Spinal cord (tissue), 10 donors: ENCODE measurements around the gene GRIK4. TPM values are rescaled to one million over a fixed set of nuclear protein-coding genes. Genes with fewer than 3 reads are reported as not detected.
A peak's percentile ranks its signal among the peaks of the same experiment; 100 is the strongest.

Source experiments
- DNase-seq, 6 donors: peaks; one replicate each; pipeline versions ENCODE4 v3.0.0 to v3.0.0-alpha.2; 2013 to 2015; ENCODE audit warnings: low spot score in 6 of 6, low read depth in 4 of 6
- H3K27ac ChIP-seq: one replicate; pipeline ENCODE4 v1.5.1; 2013; ENCODE audit warnings: low read depth, low read length, control low read depth
- H3K27me3 ChIP-seq: one replicate; pipeline ENCODE4 v1.6.1; 2013; ENCODE audit warnings: low read length; ENCODE audit not compliant: control insufficient read depth, insufficient read depth
- H3K36me3 ChIP-seq: one replicate; pipeline ENCODE4 v1.6.1; 2013; ENCODE audit warnings: low read length; ENCODE audit not compliant: control insufficient read depth, insufficient read depth
- H3K4me1 ChIP-seq: one replicate; pipeline ENCODE4 v1.6.1; 2013; ENCODE audit warnings: low read length; ENCODE audit not compliant: control insufficient read depth, insufficient read depth
- H3K4me3 ChIP-seq: one replicate; pipeline ENCODE4 v1.5.1; 2013; ENCODE audit warnings: low read depth, low read length, control low read depth
- H3K9me3 ChIP-seq: one replicate; pipeline ENCODE4 v1.6.1; 2013; ENCODE audit warnings: low read length; ENCODE audit not compliant: control insufficient read depth, insufficient read depth
- WGBS: methylation state at CpG from one replicate; pipeline ENCODE4 v1.1.5; 2013; ENCODE audit warnings: missing lambda C conversion rate; ENCODE audit not compliant: insufficient coverage; 5-methylcytosine and 5-hydroxymethylcytosine counted together
- polyA plus RNA-seq, 2 donors: library from polyadenylated mRNA; unstranded; fragments of 120-200 nt; gene quantifications; one replicate each; pipeline ENCODE4 v1.2.1, GENCODE V29; 2013; ENCODE audit not compliant: insufficient read length in 2 of 2
- total RNA-seq, 2 donors: library from RNA; depleted of rRNA in 1 of 2; stranded (reverse); fragments of 120-200 nt in 1 of 2; fragments of >200 nt in 1 of 2; gene quantifications; one replicate each; pipeline versions ENCODE4 v1.2.3 to v1.2.4, GENCODE V29; 2013 to 2014
- donor health status: healthy.

GRIK4 gene
- total and polyA plus RNA-seq, 4 donors = 5.2 to 23.2 (median 12.3) TPM

DNA sequence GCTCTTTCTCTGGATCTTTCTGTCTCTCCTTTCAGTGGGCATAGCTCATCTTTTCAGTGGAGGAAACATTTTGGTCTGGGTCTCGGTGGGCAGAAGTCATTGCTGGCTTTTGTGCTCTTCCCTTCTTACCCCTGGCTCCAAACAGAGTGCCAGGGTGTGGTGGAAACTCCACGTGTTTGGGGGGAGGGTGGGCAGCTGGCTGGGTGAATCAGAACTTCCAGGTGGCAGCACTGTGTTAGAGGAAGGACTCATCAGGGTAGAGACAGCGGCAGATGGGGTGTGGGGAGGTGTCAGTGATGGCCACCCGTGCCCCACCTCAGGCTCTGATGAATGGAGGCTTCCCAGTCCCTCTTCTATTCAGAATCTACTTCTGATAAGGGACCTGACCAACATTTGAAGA is 114.0 kb downstream of the GRIK4 start:
- Histone ChIP-seq H3K4me3 (no peak overlapping the region), H3K27ac (no peak overlapping the region), H3K9me3 (no peaks in the 10 kb centered on the region), H3K36me3 (peaks cover 3% of the 10 kb centered on the region), H3K27me3 (no peaks in the 10 kb centered on the region), H3K4me1 (peaks cover 25% of the 10 kb centered on the region)
- WGBS = no CpG with 5 or more reads among the region's 4 CpGs
- DNase-seq = no peak

DNA sequence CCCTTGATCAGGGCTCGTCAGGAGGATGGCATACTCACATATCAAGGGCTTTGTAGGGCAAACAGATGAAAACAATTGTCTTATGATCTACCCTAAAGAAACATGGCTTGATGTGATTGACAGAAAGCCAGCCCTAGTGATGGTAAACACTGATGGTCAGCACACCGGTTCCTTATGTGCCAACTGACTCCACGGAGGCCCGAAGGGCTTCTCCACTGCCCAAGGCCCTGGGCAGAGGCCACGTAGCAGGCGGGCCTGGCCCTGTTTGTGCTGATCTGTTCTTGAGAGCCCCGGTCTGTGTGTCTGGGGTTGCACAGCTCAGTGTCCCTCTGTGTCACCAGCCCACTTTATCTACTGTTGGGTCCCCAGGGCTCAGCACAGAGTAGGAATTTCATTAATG is 115.2 kb downstream of the GRIK4 start:
- Histone ChIP-seq H3K27me3 (no peaks in the 10 kb centered on the region), H3K27ac (no peak overlapping the region), H3K9me3 (no peaks in the 10 kb centered on the region), H3K4me3 (no peak overlapping the region), H3K36me3 (peaks cover 3% of the 10 kb centered on the region), H3K4me1 (peaks cover 25% of the 10 kb centered on the region)
- DNase-seq = no peak
- WGBS = 97% methylated on average over 6 of the region's 7 CpGs

DNA sequence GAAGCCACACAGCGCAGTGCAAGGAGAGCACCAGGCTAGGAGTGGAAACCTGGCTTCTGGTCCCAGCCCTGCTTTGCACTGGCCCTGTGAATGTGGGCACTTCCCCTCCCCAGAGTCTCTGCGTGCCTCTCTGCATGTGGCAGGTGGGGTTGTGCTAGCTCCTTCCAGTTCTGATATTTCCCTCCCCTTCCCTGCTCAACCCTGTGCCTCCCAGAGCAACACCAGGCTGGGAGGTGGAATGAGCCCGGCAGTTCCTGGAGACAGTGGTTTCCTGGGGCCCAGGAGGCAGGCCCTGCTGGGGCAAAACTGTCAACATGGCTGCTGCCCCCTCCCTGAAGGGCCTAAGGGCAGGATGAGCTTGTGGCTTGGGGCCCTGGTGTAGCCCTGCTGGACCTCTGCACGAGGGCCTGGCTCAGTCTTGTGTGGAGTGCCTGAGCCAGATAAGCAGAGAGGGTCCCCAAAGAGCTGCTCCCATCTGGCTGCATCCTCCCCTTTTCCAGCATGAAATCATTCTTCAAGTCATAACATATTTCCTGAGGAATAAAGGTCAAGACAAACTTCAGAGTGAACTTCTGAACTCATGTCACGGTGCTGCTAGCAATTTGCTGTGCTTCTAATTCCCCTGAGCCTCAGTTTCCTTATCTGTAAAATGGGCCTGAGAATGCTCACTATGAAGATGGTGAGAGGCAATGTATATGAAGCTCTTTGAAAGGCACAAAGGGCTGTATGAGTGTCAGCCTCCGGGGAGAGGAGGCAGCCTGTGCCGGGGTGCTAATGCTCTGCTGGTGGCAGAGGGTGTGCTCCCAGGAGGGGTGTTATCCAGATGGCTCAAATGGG is 116.0 kb downstream of the GRIK4 start:
- H3K4me3 ChIP-seq = no peak overlapping the region
- WGBS = 75% methylated on average over 7 of the region's 7 CpGs
- no peaks in the 10 kb centered on the region for H3K9me3 ChIP-seq
- no peaks in the 10 kb centered on the region for H3K27me3 ChIP-seq
- H3K4me1 ChIP-seq = peaks cover 25% of the 10 kb centered on the region
- no peak for DNase-seq
- H3K36me3 ChIP-seq = peaks cover 3% of the 10 kb centered on the region
- H3K27ac ChIP-seq = no peak overlapping the region

DNA sequence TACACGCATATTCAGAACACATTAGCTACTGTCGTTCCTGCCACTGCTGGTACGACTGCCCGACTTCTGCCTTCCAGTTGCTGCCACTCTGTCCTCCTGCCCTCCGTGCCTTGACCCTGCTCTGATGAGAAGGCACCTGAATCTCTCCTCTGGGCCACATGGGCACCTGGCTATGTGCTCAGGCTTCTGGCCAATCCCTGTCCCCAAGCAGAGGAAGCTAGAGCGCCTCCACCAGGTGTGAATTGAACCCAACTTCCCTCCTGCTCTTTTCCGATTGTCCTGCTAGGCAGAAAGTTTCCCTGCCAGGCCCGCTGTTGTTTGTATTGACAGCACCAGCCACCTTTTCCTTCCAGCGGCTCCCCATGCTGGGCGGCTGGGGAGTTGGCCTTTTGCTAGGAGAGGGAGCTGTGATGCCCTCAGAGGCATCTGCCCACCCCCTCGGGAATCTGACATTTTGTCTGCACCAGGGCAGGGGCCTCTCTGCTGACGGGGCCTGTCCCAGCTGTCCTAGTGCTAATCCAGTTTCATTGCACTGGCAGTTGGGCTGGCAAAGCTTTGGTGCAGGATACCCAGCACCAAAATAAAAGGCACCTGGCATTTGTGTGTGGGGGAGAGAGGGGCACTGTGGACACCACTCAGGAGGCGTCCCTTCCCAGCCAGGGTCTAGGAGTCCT is 118.0 kb downstream of the GRIK4 start:
- peaks cover 3% of the 10 kb centered on the region for H3K36me3 ChIP-seq

DNA sequence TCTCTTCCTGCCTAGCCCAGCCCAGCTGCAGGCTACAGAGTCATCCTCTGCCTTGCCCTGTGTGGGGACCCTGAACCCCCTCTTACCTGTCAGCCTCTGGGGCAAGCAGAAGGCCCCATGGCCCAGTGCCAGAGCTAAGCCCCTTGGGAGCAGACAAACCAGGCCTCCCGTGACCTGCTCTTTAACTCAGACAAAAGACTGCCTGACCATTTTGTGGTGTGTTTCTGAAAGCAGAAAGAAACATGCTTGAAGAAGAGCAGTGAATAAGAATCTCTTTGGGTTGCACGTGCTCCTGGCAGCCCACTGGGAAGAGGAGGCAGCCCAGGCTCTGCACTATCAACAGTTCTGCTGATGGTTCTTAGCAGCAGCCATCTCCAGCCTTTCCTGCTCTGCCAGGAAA is 118.6 kb downstream of the GRIK4 start:
- Histone ChIP-seq H3K27me3 (no peaks in the 10 kb centered on the region), H3K4me3 (no peak overlapping the region), H3K4me1 (peaks cover 38% of the 10 kb centered on the region), H3K36me3 (peaks cover 3% of the 10 kb centered on the region), H3K9me3 (no peaks in the 10 kb centered on the region), H3K27ac (no peak overlapping the region)
- 17% methylated on average over 1 of the region's 2 CpGs for WGBS
- DNase-seq = no peak

More for the DNA sequence above, 118.0 kb downstream of the GRIK4 start:
- Histone ChIP-seq H3K27me3 (no peaks in the 10 kb centered on the region), H3K4me3 (no peak overlapping the region), H3K9me3 (no peaks in the 10 kb centered on the region), H3K4me1 (peaks cover 34% of the 10 kb centered on the region), H3K27ac (no peak overlapping the region)
- no peak for DNase-seq
- WGBS = 66% methylated on average over 9 of the region's 13 CpGs

DNA sequence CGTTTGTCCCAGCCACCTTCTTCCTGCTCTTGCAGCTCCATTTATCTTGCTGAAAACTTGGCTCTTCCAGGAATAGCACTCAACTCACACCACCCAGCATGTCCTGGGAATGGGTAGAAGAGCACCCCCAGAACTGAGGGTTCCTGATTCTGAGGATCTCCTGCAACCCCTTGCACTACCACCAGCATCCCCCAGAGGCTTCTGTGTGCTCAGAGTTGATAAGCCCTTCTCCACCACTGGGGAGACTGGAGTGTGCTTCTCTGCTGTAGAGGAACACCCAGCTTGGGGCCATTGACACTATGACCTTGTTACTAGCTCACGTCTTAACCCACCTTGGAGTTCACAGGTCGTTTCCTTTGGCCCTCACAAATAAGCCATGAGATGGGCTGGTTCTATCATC is 121.0 kb downstream of the GRIK4 start:
- 91% methylated on average over 3 of the region's 3 CpGs for WGBS
- no peak for DNase-seq

DNA sequence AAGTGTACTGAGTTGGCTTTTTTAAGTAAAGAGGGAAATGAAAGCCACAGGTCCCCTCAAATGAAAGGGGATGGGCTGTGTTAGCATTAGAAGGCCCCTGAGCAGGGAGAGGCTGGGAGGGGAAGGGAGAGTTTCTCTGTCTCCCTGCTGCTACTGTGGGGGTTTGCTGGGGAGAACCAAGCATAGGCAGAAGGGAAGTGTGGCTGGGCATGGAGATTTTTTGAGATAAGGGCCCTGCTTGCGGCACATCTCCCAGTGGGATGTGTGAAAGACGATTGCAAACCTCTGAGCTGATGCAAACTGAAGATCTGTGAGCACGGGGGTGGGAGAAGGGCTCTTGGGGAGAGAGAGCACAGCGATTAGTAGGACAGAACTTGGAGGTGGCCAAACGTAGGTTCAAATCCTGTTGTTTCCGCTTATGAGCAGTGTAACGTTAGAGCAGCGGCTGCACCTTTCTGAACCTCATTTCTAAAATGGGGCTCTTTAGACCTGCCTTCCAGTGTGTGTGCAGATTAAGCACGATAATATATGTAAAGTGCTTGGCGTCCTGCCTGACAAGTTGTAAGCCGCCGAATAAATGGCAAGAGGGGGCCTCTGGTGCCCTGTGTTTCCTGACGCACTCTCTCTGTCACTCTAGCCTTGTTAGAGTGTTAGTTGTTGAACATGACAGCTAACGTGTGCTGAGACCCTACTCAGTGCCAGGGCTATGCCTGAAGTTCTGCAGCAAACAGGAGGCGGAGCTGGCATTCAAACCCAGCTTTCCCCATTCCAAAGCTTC is 122.3 kb downstream of the GRIK4 start:
- H3K9me3 ChIP-seq = no peaks in the 10 kb centered on the region
- H3K36me3 ChIP-seq = no peaks in the 10 kb centered on the region
- no peak overlapping the region for H3K27ac ChIP-seq
- DNase-seq = peak in 2 of 6 donors; percentile 71 to 81
- peaks cover 32% of the 10 kb centered on the region for H3K4me1 ChIP-seq
- 62% methylated on average over 13 of the region's 15 CpGs for WGBS
- H3K27me3 ChIP-seq = no peaks in the 10 kb centered on the region
- no peak overlapping the region for H3K4me3 ChIP-seq

More for the DNA sequence above, 121.0 kb downstream of the GRIK4 start:
- peaks cover 40% of the 10 kb centered on the region for H3K4me1 ChIP-seq
- H3K4me3 ChIP-seq = no peak overlapping the region
- H3K27me3 ChIP-seq = no peaks in the 10 kb centered on the region
- no peaks in the 10 kb centered on the region for H3K36me3 ChIP-seq
- no peak overlapping the region for H3K27ac ChIP-seq
- H3K9me3 ChIP-seq = no peaks in the 10 kb centered on the region

DNA sequence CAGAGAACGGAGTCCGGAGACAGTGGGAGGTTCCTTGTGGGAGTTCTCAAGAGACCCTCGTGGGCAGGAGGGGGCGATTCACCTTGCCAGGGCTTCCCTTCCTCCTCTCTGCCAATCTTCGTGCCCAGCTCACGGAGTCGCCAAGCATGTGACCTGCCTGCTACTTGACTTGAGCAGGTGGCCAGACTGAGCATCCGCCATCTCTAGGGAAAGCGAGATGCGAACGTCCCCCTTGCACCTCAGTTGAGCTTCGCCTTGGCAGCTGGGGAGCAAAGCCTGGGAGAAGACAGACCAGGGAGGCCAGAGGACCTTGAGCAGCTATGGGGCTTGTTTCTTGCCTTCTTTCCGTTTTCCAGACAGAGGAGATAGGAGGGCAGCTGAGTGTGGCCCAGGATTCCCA is 123.2 kb downstream of the GRIK4 start:
- peaks cover 27% of the 10 kb centered on the region for H3K4me1 ChIP-seq
- no peak for DNase-seq
- no peak overlapping the region for H3K4me3 ChIP-seq
- no peaks in the 10 kb centered on the region for H3K9me3 ChIP-seq
- H3K27ac ChIP-seq = no peak overlapping the region
- WGBS = 86% methylated on average over 13 of the region's 13 CpGs
- no peaks in the 10 kb centered on the region for H3K27me3 ChIP-seq
- H3K36me3 ChIP-seq = no peaks in the 10 kb centered on the region

DNA sequence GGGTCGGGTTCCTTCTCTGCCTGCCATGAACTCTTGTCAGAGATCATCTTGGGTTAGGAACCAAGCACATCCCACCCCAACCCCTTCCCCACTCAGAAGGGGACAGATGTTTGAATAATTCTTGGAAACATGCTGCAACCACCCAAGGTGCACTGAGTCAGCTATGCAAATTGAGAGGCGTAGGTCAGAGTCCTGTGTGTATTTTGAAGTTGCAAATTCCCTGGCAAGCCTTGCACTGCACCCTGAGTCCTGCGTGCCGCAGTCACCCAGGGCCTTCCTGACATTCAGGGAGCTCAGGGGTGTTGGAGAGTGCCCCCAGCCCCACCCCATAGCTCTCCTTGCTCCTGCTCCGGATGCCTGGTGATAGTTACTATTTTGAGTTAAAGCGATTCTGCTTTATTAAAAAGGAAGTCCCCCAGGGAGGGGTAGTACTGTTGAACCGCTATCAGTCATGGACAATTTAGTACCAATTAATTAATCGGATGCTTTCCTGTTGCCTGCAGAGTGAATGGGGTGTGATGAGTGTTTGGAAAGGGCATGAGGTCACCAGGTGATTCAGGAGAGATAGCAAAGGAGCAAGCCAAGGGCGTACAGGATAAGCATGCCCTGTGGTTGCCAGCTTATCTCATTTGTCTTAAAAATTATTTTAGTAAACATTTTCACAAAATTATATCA is 123.7 kb downstream of the GRIK4 start:
- WGBS = 83% methylated on average over 5 of the region's 9 CpGs
- H3K9me3 ChIP-seq = no peaks in the 10 kb centered on the region
- H3K4me1 ChIP-seq = peaks cover 22% of the 10 kb centered on the region
- no peaks in the 10 kb centered on the region for H3K27me3 ChIP-seq
- peak in 1 of 6 donors; percentile 41 for DNase-seq
- H3K27ac ChIP-seq = no peak overlapping the region
- no peaks in the 10 kb centered on the region for H3K36me3 ChIP-seq
- no peak overlapping the region for H3K4me3 ChIP-seq
